ENCODE results near the gene ST7L. TPM values are rescaled to one million over a fixed set of nuclear protein-coding genes. Genes with fewer than 3 reads are reported as not detected.

ST7L gene
- total RNA-seq, 1 donor from 2014 or later: 13.5 TPM

DNA sequence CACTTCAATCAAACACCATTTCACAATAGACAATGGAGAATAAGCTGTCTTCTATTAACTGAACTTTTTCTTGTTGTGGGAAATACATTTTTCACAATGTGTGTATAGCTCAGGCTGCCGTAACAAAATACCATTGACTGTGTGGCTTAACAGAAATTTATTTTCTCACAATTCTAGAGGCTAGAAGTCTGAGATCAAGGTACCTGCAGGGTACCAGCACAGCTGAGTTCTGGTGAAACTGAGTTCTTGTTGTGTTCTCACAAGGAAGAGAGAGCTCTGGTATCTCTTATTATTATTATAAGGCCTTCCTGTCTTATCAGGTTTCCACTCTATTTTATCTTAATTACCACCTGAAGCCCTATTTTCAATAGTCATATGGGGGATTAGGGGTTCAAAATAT, 15.4 kb downstream of the ST7L start:
- H3K36me3 Mint-ChIP-seq (ENCODE audit: low read depth): peaks cover 18% of the 10 kb centered on the region
- intact Hi-C loops (cut with micrococcal nuclease): no loop called here
- DNase-seq (ENCODE audit: low spot score): no peak
- peaks cover 10% of the 10 kb centered on the region for H3K4me1 Mint-ChIP-seq (ENCODE audit: low read depth)
- no peak overlapping the region for H3K27ac Mint-ChIP-seq
- H3K4me3 Mint-ChIP-seq: no peak overlapping the region
- H3K9me3 Mint-ChIP-seq: no peaks in the 10 kb centered on the region
- H3K27me3 Mint-ChIP-seq (ENCODE audit: insufficient read depth): no peaks in the 10 kb centered on the region

DNA sequence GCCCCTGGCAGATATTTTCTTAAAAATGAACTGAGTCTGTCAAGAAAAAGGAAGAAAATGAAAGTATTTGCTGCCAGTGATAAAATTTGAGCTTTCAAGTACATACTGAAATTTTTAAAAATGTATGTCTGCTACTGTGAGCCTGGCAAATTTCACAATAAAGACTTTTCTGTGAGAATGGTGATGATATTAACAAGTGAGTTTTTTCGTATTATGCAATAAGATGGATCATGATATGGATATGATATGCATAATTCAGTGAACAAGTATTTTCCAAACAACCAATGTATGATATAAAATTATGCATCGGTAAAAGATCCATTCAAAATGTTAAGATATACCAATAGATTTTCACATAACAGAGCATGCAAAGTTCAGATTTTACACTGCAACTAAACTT, 15.9 kb downstream of the ST7L start:
- Mint-ChIP-seq H3K9me3 (no peaks in the 10 kb centered on the region), H3K27me3 (ENCODE audit: insufficient read depth) (no peaks in the 10 kb centered on the region)

DNA sequence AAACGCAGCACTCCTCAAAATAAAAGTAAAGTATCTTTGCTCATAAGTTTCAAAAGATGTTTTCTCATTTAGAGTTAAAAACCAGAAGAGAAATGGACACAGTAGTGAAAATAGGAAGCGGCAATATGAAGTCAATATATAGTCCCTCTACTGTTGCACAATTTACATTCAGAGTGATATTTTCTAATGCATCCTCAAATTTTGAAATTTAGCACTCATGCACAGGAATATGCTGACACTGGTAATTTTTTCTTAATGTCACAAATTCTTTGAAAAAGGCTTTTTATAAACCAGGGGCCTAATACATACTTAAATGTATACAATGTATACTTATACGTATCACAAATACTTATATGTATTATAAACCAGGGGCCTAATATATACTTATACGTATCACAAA, 19.5 kb downstream of the ST7L start:
- no peaks in the 10 kb centered on the region for H3K9me3 Mint-ChIP-seq
- H3K27me3 Mint-ChIP-seq (ENCODE audit: insufficient read depth): no peaks in the 10 kb centered on the region
- peaks cover 3% of the 10 kb centered on the region for H3K36me3 Mint-ChIP-seq (ENCODE audit: low read depth)
- DNase-seq (ENCODE audit: low spot score): no peak
- H3K4me1 Mint-ChIP-seq (ENCODE audit: low read depth): no peaks in the 10 kb centered on the region
- H3K4me3 Mint-ChIP-seq: no peak overlapping the region
- intact Hi-C loops (cut with micrococcal nuclease): no loop called here
- H3K27ac Mint-ChIP-seq: no peak overlapping the region

More for the DNA sequence above, 15.9 kb downstream of the ST7L start:
- DNase-seq (ENCODE audit: low spot score): no peak
- H3K36me3 Mint-ChIP-seq (ENCODE audit: low read depth): peaks cover 16% of the 10 kb centered on the region
- intact Hi-C loops (cut with micrococcal nuclease): no loop called here
- H3K4me3 Mint-ChIP-seq: no peak overlapping the region
- H3K27ac Mint-ChIP-seq: no peak overlapping the region
- peaks cover 10% of the 10 kb centered on the region for H3K4me1 Mint-ChIP-seq (ENCODE audit: low read depth)

DNA sequence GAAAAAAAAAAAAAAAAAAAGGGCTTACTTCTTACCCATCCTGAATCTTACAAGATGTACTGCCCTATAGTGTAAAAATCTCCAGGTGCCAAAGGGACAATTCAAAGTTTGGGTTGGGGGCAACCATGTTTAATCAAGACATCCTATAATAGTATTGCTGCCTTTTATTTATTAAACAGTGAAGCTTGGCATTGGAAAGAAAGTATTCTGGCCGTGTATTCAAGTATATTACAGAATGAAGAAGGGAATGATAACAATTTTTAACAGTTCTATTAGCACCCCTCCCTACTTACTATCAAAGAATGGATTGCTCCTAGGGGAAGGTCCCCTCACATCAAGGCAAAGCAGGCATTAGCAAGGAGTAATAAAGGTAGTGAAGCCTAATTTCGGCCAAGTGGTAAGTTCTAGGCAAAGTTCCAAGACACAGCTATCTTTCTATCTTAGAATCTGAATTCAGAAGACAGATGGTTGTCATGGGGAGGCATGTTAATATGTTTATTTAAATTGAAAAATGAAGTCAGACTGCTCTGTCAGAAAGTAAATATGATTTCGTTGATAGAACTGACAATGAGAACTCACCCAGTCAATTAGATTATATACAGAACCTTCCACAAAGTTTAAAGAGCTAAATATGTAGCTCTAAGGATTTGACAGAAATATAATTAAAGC, 24.6 kb downstream of the ST7L start:
- intact Hi-C loops (cut with micrococcal nuclease): no loop called here
- no peak overlapping the region for H3K4me3 Mint-ChIP-seq

GRCh38 chr1:112589766-112590165, 29.2 kb downstream of the ST7L start:
- Mint-ChIP-seq H3K4me1 (ENCODE audit: low read depth) (no peaks in the 10 kb centered on the region), H3K36me3 (ENCODE audit: low read depth) (peaks cover 16% of the 10 kb centered on the region), H3K9me3 (peaks cover 7% of the 10 kb centered on the region), H3K27me3 (ENCODE audit: insufficient read depth) (no peaks in the 10 kb centered on the region), H3K27ac (no peak overlapping the region), H3K4me3 (no peak overlapping the region)
- intact Hi-C loops (cut with micrococcal nuclease): no loop called here
- no peak for DNase-seq (ENCODE audit: low spot score)

More for the DNA sequence above, 24.6 kb downstream of the ST7L start:
- H3K9me3 Mint-ChIP-seq: peaks cover 7% of the 10 kb centered on the region
- H3K27ac Mint-ChIP-seq: no peak overlapping the region
- H3K36me3 Mint-ChIP-seq (ENCODE audit: low read depth): peaks cover 12% of the 10 kb centered on the region
- H3K27me3 Mint-ChIP-seq (ENCODE audit: insufficient read depth): no peaks in the 10 kb centered on the region
- no peaks in the 10 kb centered on the region for H3K4me1 Mint-ChIP-seq (ENCODE audit: low read depth)
- DNase-seq (ENCODE audit: low spot score): no peak

DNA sequence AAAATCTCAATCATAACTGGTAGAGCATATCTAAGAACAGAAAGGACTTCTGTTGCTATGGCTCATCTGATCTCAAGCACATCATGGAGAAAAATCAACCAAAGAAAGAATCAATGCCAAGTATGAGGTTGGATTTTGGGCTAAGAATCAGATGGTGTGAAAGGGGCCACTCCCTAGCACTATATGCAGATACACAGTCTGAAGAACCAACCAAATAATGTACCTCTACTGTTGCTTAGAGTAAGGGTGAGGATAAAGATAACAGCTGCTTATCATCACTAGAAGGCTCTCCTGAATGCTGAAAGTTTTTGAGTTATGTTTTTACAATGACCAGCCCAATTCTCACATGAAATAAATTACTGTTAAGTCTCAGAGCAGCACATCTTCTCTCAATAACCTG, 35.6 kb downstream of the ST7L start:
- no peaks in the 10 kb centered on the region for H3K27me3 Mint-ChIP-seq (ENCODE audit: insufficient read depth)
- intact Hi-C loops (cut with micrococcal nuclease): no loop called here

GRCh38 chr1:112581586-112582192, 37.3 kb downstream of the ST7L start:
- Mint-ChIP-seq H3K27ac (no peak overlapping the region), H3K27me3 (ENCODE audit: insufficient read depth) (no peaks in the 10 kb centered on the region), H3K36me3 (ENCODE audit: low read depth) (no peaks in the 10 kb centered on the region), H3K9me3 (no peaks in the 10 kb centered on the region), H3K4me1 (ENCODE audit: low read depth) (no peaks in the 10 kb centered on the region), H3K4me3 (no peak overlapping the region)
- DNase-seq (ENCODE audit: low spot score): no peak
- intact Hi-C loops (cut with micrococcal nuclease): no loop called here

More for the DNA sequence above, 35.6 kb downstream of the ST7L start:
- H3K4me3 Mint-ChIP-seq: no peak overlapping the region
- no peaks in the 10 kb centered on the region for H3K4me1 Mint-ChIP-seq (ENCODE audit: low read depth)
- no peak for DNase-seq (ENCODE audit: low spot score)
- no peaks in the 10 kb centered on the region for H3K36me3 Mint-ChIP-seq (ENCODE audit: low read depth)
- no peak overlapping the region for H3K27ac Mint-ChIP-seq
- H3K9me3 Mint-ChIP-seq: no peaks in the 10 kb centered on the region

DNA sequence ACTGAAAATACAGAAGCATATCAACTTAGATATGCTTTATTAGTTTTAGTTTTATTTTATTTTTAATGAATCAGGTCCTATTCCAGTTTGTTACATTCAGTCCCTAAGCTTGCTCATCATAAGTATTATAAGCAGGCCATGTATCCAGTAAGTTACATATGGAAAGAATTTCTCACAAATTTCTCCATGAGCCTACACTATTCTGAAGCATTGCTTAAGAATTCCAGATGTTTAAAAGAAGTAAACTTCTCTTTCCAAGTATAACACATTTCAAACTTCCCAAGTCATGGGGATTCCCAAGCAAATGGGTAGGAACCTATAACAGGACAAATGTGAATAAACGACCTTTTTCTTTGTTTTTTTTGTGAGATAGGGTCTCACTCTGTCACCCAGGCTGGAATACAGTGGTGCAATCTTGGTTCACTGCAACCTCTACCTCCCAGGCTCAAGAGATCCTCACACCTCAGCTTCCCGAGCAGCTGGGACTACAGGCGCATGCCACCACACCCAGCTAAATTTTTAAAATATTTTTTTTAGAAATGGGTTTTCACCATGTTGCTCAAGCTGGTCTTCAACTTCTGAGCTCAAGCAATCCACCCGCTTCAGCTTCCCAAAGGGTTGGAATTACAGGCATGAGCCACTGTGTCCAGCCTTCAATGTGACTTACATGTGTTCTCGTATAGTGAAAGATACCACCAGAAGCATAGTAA, 39.0 kb downstream of the ST7L start:
- intact Hi-C loops (cut with micrococcal nuclease): no loop called here
- H3K27me3 Mint-ChIP-seq (ENCODE audit: insufficient read depth): no peaks in the 10 kb centered on the region
- H3K9me3 Mint-ChIP-seq: no peaks in the 10 kb centered on the region
- H3K36me3 Mint-ChIP-seq (ENCODE audit: low read depth): peaks cover 4% of the 10 kb centered on the region
- DNase-seq (ENCODE audit: low spot score): no peak
- no peak overlapping the region for H3K27ac Mint-ChIP-seq
- H3K4me3 Mint-ChIP-seq: no peak overlapping the region
- no peaks in the 10 kb centered on the region for H3K4me1 Mint-ChIP-seq (ENCODE audit: low read depth)

- Mint-ChIP-seq H3K4me1 (ENCODE audit: low read depth) (no peaks in the 10 kb centered on the region), H3K27ac (no peak overlapping the region), H3K36me3 (ENCODE audit: low read depth) (peaks cover 4% of the 10 kb centered on the region), H3K9me3 (no peaks in the 10 kb centered on the region), H3K4me3 (no peak overlapping the region), H3K27me3 (ENCODE audit: insufficient read depth) (no peaks in the 10 kb centered on the region)
- DNase-seq (ENCODE audit: low spot score): no peak
- intact Hi-C loops (cut with micrococcal nuclease): no loop called here
Measured at GRCh38 chr1:112576240-112576639, 42.7 kb downstream of the ST7L start.

- Mint-ChIP-seq H3K4me3 (no peak overlapping the region), H3K27ac (no peak overlapping the region), H3K36me3 (ENCODE audit: low read depth) (peaks cover 4% of the 10 kb centered on the region), H3K27me3 (ENCODE audit: insufficient read depth) (no peaks in the 10 kb centered on the region), H3K4me1 (ENCODE audit: low read depth) (no peaks in the 10 kb centered on the region), H3K9me3 (no peaks in the 10 kb centered on the region)
- intact Hi-C loops (cut with micrococcal nuclease): no loop called here
- DNase-seq (ENCODE audit: low spot score): no peak
Measured at GRCh38 chr1:112575154-112575804, 43.7 kb downstream of the ST7L start.

DNA sequence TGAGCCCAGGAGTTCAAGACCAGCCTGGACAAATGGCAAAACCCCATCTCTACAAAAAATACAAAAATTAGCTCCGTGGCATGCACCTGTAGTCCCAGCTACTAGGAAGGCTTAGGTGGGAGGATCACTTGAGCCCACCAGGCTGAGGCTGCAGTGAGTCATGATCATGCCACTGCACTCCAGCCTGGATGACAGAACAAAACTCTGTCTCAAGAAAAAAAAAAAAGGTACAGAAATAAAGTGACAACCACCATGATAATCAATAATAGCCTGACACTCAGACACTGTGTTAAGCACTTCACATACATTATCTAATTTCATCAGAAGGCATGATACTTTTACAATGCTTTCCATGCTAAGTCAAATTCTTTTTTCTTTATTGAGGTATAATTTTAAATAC, 53.1 kb downstream of the ST7L start:
- H3K4me1 Mint-ChIP-seq (ENCODE audit: low read depth): no peaks in the 10 kb centered on the region
- intact Hi-C loops (cut with micrococcal nuclease): no loop called here

DNA sequence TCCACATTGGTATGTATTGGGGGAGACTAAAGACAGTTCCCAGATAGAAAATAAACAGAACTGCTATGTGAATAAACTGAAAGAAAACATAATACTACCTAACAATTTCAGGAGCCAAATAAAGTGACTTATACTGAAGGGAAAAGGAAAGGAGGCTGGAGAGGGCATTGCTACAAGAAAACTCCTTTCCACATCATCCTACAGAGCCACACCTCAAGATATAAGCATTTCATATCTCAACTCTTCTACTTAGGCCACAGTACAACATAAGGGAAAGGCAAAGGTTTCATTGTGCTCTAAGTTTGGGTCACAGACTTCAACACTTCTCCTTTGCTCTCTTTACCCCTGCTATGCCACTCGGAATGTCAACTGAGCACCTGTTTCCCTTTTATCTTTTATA, 54.9 kb downstream of the ST7L start:
- no peak for DNase-seq (ENCODE audit: low spot score)
- H3K9me3 Mint-ChIP-seq: no peaks in the 10 kb centered on the region
- H3K36me3 Mint-ChIP-seq (ENCODE audit: low read depth): peaks cover 3% of the 10 kb centered on the region
- intact Hi-C loops (cut with micrococcal nuclease): no loop called here
- no peaks in the 10 kb centered on the region for H3K27me3 Mint-ChIP-seq (ENCODE audit: insufficient read depth)
- no peak overlapping the region for H3K4me3 Mint-ChIP-seq
- no peak overlapping the region for H3K27ac Mint-ChIP-seq
- H3K4me1 Mint-ChIP-seq (ENCODE audit: low read depth): no peaks in the 10 kb centered on the region

More for the DNA sequence above, 53.1 kb downstream of the ST7L start:
- no peaks in the 10 kb centered on the region for H3K27me3 Mint-ChIP-seq (ENCODE audit: insufficient read depth)
- H3K4me3 Mint-ChIP-seq: no peak overlapping the region
- peaks cover 3% of the 10 kb centered on the region for H3K36me3 Mint-ChIP-seq (ENCODE audit: low read depth)
- no peak for DNase-seq (ENCODE audit: low spot score)
- no peak overlapping the region for H3K27ac Mint-ChIP-seq
- no peaks in the 10 kb centered on the region for H3K9me3 Mint-ChIP-seq

GRCh38 chr1:112563341-112563740, 55.6 kb downstream of the ST7L start:
- intact Hi-C loops (cut with micrococcal nuclease): no loop called here
- Mint-ChIP-seq H3K4me1 (ENCODE audit: low read depth) (no peaks in the 10 kb centered on the region), H3K9me3 (no peaks in the 10 kb centered on the region), H3K36me3 (ENCODE audit: low read depth) (peaks cover 3% of the 10 kb centered on the region), H3K27ac (no peak overlapping the region), H3K4me3 (no peak overlapping the region), H3K27me3 (ENCODE audit: insufficient read depth) (no peaks in the 10 kb centered on the region)
- DNase-seq (ENCODE audit: low spot score): no peak

Measured in activated T-helper 1 cell treated with anti-CD3 and anti-CD28 coated beads, Interleukin-12 subunit alpha, Interleukin-12 subunit beta, Interleukin-2, Interleukin-4 antibody, amounts not matched to agents 30 ng/mL and 10 ng/mL and 1 ng/mL, durations not matched to agents 14 hours and 24 hours and 36 hours (primary cell).